Smooth muscle cell of the brain vasculature (primary cell): ENCODE results near the gene MAP3K9.

Experiments
- DNase-seq: peaks from one replicate; pipeline ENCODE4 v3.0.0-alpha.2; 2012; ENCODE audit warnings: low read depth, low spot score

MAP3K9 gene

DNA sequence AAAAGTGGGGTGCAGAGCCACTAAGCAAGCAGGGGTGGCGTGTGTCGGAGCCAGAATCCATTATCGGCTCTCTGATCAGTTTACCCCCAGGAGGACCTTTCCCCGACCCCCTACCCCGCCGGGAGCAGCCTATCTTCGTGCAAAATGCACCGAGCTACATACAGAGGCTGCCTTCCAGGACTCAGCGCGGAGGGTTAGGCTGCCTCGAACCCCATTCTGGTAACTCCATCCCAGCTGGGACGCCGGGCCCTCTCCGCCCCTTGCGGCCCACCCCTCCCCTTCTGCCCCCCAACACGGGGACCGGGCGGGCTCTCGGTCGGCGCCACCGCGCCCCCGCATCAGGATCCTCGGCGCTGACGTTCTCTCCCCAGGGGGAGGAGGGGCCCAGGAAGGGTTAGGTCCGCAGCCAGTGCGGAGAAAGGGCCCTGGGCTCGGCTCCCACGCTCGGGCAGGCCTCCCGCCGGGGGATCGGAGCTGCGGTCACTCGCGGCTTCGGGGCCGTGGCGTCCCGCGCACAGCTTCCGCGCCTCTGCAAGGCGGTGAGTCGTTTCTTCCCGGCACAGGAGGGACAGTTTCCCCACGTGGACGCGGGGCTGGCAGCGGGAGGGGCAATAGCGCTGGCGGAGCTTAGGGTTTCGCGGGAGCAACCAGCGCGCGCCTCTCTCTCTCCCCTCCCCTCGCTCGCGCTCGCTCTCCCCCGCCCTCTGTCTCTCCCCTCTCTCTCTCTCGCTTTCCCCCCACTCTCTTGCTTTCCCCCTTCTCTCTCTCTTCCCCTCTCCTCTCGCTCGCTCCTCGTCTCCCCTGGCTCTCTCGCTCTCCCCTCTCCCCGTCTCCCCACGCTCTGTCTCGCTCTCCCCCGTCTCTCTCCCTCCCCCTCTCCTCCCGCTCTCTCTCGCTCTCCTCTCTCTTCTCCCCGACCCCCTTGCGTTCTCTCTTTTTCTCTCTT, 12.5 kb upstream of the MAP3K9 start:
- no peak for DNase-seq

DNA sequence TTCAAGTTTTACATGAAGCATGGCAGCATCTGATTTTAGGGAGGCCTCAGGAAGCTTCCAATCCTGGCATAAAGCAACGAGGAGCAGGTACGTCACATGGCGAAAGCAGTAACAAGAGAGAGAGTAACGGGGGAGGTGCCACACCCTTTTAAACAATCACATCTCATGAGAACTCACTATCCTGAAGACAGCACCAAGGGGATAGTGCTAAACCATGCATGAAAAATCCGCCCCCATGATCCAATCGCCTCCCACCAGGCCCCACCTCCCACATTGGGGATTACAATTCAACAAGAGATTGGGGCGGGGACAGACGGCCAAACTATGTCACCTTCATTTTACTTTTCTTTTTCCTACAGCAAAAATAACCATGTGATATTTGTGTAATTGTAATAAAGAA, 7.2 kb upstream of the MAP3K9 start:
- no peak for DNase-seq

DNA sequence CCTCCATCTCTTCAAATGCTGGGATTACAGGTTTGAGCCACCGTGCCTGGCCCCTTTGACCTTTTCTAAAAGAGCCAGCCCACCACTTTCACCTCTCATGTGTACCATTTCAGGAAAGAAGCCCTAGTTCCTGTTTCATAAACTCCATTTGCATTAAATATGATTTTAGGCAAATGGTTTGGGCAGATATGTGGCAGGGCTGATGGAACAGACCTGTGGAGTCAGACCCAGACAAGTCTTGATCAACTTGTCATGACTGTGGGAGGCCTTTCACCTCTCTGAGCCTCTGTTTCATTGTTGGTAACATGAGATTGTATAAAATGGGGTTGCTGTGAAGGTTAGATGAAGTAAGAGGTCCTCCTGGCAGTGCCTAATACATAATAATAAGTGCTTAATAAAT, 5.2 kb upstream of the MAP3K9 start:
- no peak for DNase-seq

DNA sequence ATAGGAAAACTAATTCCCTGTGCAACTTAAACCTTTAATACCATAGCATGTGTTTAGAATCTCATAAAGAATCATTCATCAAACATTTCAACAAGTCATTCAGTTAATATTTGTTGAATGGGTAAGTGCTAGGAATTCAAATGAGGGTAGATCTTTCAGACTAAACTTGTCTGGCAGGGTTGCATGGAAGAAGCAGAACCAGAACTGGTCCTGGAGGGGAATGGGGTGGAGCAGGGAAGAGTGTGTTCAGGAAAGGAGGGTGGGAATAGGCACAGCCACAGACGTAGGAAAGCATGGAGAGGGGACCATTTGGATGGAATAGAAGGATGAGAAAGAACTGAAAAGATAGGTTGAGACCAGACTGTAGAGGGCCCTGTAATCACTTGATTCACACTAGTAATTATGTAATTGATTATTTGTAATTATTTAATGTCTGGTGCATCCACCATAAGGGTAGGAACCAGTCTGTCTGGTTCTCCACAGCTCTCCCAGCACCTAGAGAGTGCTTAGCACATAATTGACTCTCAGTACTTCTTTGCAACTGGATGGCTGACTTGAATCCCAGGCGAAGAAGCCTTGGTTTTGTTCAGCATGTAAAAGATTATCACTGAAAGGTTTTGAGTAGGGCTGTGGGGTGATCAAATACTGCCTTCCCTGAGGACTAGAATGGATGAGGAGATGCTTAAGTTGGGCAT, 3.0 kb upstream of the MAP3K9 start:
- no peak for DNase-seq

DNA sequence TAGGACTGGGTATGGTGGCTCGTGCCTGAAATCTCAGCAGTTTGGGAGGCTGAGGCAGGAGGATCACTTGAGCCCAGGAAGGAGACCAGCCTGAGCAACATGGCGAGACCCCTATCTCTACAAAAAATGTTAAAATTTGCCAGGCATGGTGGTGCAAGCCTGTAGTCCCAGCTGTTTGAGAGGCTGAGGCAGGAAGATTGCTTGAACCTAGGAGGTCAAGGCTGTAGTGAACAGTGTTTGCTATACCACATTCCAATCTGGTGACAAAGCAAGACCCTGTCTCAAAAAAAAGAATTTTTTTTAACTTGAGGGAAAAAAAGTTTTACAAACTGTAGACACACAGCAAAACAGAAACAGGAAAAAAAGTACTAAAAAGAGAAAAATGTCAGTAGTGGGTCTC, 2.3 kb upstream of the MAP3K9 start:
- DNase-seq, result no peak

DNA sequence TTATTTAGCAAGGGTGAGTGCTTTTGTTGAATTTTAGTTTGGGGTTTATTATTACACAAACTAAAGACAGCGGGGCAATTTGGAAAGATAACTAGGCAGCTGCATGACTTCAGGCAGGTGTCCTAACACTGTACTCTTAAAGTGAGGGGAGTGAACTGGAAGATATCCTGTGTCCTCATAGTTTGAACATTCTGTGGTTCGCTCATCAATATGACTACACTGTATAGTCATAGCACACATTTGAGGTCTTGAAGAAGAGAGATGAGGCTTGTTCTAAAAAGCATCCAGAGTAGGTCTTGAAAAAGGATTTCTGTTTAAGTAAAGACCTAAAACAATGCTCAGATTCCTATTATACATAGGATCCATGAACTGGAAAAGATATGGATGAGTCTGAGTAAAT, 1.7 kb upstream of the MAP3K9 start:
- no peak for DNase-seq

DNA sequence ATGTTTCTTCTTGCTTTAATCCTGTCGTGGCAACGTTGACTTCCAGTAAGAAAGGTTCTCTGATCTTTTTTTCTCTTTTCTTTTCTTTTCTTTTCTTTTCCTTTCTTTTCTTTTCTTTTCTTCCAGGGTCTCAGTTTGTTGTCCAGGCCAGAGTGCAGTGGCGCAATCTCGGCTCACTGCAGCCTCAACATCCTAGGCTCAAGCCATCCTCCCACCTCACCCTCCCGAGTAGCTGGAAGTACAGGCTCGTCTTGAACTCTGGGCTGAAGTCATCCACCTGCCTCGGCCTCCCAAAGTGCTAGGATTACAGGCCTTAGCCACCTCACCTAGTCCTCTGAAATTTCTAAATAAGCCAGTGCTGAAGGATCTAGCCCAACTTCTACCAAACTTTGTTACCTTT, 1.3 kb upstream of the MAP3K9 start:
- no peak for DNase-seq

DNA sequence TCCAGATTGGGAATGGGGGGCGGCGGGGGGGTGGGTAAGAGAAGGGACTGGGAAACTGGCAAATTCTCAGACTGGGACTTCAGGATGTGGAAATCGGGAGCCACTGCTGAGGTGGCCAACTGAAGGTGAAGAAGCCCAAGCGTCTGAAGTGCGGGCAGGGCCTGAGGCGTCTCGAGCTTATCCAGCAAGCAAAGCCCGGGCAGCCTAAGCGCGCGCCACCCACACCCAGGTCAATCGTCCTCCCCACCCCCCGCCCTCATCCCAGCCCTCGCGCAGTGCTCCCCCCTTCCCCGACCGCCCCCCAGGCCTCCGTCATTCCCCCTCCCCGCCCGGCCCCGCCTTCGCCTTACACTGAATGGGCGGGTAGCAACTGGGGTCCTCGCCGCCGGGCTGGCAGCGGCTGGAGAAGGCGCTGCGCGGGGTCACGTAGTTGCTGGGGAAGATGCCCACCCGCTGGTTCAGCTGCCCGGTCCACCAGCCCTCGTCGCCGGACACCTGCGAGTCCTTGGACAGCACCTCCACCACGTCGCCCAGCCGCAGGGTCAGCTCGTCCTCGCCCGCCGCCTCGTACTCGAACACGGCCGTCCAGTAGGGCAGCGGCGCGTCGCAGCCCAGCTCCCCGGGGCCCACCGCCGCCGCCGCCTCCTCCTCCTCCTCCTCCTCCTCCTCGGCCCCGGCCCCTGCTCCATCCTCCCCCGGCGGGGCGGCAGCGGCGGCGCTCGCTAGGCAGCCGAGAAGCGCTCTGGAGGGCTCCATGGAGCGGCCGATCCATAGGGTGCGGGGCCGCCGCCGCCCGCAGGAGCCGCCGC, 693 bp downstream of the MAP3K9 start:
- DNase-seq, result no peak

DNA sequence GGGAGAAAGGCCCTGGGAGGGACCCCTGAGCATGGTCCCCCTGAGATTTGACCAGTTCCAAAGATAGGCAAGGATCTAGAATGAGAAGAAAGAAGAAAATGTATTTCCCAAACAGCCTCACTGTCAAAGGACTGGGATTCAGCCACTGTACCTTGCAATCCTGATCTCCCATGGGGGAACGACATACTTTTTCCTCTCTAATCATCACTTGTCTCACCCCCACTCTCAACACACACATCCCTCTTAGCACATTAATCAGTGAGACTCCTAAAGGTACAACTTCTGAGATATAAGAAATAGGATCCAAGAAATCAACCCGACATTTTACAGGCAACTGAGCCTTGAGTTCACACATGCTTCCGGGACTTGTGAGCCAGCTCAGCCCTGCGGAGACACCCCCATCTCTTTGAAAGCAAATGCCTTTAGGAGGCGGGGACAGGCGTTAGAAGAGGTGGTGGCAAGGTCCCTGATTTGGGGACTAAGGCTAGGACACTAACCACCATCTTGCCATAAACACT, 1.4 kb downstream of the MAP3K9 start:
- DNase-seq, result no peak

DNA sequence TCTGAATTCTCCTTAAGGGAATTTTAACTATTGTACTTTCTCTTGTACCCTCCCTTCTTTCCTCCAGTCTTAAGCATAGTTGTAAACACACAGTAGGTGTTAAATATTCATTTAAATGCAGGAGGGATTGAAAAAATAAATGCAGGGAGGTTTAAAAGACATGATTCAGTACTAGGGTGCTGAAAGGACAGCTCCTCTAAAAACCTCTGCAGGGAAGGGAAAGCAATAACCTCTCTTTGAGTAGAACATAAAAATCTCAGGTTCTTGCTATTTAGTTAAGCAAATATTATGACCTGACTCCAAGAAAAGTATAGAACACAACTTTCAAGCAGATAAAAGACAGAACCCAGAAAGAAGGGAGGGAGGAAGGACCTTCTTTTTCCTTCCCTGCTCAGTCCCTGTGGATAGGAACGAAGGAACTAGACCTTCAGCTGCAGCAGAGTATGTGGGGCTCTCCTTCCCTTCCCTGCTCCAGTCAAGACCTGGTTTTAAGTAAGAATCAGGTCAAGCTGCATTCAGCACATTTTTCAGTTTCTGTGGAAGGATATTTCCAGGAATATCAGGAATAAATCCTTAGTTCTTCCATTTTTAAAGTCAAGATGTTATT, 4.7 kb downstream of the MAP3K9 start:
- no peak for DNase-seq

DNA sequence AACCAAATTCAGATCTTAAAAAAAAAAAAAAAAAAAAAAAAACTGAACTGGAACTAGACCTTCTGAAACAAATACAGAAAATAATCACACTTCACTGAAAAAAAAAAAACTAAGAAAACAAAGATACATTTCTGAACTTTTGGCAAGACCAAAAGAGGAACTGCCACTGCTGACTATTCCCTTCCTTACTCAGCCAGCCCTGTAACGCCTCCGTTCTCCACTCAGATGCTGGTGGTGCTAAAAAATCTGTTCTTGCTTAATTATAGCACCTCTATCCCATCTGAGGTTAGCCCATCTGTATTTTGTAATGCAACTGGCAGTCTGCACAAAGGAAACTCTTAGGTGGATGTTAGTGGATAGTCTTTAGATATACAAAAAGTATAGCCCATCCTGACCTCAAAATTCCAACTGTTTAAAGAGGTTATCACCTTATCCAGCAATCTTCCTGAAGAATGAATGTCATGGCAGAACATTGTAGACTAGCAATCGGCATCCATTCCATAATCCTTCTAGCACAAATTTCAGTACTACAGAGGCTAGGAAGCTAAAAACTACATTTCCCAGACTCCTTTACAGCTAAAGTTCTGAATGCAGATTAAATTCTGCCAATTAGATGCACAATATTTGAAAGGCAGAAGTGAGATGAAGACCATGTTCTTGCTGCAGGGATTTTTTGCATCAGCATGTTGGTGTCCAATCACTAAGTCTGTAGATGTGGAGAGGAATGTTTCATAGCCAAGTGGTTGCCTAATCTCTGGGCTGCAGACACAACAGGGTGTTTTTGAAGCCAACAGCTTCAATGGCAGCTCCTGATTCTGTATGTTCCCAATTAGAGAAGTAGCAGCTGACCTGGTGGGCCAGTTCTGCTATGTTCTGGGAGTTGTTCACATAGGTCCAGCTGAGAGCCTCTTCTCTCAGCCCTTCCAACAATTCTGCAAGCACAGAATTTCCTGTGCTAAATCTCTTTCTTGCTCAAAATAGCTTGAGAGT, 5.7 kb downstream of the MAP3K9 start:
- DNase-seq, result no peak

DNA sequence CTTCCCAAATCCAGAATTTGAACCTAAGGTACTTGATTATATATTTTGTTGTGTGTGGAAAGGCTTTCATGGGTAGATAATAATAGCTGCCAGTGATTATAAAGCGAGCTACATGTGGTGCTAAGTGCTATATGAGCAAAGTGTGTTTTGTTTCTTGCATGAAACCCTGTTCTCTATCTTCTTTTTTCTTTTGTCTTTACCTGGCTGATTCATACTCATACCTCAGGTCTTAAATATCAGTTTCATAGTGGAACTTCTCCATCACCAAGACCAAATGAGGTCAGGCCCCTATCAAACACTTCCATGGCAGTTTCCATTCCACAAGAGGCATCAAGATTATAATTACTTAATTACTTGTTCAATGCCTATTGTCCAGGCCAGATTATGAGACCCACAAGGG, 6.9 kb downstream of the MAP3K9 start:
- no peak for DNase-seq

DNA sequence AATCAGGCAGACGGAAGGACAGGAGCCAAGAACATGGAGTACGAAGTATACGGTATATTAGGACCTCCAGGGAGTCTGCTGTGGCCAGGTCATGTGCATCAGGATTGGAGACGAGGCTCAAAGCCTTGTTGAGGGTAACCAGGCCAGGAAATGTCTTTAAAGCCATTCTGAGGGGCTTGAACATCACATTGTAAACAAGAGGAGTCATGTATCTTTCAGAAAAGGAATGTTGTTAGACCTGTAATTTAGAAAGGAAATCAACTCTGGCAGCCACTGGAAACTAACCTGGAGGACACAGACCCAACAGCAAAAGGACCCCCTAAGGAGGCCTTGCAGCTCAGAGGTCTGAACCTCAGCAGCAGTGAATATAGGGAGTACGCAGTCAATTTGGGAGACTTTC, 7.5 kb downstream of the MAP3K9 start:
- DNase-seq, result no peak

DNA sequence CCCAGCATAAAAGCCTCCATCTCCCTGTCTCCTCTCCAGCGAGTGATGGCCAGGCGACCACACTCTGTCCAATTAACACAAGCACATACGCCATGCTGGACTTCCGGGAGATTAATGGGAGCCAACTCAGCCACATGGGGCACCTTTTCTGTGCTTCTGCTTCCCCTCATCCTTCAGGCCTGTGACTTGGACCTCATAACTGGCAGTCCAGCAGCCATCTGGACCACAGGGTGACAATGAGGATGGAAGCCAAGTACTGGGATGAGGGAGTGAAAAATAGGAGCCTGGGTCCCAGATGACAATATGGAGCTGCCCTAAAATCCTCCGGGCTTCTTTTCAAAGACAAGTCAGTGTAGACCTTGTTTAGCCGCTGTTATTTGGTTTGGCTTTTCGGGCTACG, 12.8 kb downstream of the MAP3K9 start:
- no peak for DNase-seq

DNA sequence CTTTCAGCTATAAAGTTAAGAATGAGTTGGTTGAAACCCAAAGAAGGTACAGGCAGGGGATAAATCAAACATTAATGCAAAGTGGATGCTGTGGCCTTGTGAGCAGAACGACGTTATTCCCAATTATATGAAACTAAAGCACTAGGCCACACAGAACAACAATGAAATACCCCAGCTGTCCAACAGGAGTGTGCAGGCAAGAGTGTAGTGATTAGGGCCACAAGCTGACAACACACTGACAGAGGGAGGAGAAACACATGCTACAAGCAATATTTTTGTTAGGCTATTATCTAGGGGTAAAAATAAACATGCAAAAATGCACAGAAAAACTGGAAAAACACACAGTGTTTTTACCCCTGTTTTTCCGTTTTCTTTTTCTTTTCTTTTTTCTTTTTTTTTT, 15.0 kb downstream of the MAP3K9 start:
- no peak for DNase-seq

DNA sequence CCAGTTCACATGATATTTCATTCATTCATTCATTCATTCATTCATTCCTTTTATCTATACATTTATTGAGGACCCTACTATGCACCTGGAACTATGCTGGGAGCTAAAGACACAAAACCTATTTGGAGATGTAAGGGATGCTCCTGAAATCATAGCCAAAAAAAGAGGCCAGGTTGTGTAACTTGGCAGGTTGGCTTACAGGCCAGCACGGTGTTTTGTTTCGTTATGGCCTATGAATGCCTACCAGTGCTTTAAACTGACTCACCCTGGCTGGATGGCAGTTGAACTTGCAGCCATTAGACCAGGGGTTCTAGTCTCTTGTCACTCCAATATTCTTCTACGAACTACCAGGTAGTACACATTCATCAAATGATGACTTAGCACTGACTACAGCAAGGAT, 15.7 kb downstream of the MAP3K9 start:
- DNase-seq, result no peak

DNA sequence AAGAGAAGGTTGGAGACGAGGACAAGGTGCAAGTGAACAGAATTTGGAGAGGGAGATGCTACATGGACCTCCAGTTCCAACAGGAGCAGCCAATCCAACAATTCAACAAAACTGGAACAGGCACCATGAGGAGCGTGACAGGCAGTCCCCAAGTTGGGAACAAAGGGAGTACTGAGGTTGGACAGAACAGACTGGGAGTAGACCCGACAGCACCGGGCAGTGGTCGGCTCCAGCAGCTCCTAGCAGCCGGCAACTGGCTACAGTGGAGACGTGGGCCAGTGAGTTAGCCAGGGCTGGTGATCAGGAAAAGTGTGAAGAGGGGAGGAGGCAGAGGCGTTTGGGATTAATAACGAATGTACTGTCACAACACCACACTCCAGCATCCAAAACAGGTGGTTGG, 16.4 kb downstream of the MAP3K9 start:
- DNase-seq, result no peak

DNA sequence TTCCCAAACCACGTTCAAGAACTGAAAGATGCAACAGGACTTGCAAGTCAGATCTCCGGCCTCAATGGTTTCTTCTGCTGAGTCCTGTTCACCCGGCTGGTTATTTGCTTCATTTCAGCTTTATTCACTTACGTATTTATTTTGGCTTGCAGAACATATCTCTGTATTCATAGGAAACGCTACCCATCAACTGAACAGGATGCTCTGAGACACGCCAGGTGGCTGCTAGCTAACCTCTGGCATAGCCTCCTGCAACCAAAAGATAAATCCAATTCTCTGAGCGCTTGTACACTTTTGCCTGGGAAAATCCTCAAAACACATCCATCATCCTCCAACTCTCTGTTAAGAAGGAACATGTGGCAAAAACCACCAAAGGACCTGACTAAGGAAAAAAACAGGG, 17.3 kb downstream of the MAP3K9 start:
- DNase-seq, result no peak

DNA sequence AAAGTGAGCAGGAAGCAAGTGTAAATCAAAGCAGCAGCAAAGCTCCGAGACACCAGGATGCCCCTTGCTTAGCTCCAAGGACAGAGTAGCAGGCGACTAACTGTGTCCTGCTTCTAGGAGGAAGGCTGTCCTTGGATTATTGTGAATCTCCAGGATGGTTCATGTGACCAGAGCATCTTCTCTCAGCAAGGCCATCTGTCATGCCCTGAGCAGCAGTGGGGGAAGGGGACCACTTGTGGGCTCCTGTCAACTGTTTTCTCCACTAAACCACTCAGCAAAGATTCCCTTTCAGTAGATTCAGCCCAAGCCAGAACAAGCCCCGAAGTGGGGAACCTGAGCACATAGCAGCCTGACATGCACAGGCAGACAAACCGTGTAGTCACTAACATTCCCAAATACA, 19.4 kb downstream of the MAP3K9 start:
- no peak for DNase-seq

DNA sequence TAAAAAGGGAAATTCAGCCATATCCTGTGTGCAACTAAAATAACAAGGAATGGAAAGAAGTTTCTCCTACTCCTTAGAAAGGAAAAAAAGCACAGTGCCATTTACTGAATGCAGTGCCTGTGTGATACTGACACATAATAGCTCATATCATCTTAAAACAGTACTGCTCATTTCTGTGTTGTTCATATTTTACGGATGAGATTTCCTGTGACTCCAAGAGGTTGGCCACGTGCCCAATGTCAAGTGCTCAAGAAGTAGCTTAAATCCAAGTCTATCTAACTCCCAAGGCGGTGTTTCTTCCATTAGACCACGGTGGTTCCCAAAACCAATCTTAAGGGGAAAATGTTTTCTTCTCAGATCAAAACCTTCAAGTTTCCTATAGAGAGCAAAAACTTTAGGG, 20.0 kb downstream of the MAP3K9 start:
- no peak for DNase-seq
